Measurements from ENCODE around the gene RALGPS1. TPM values are rescaled to one million over a fixed set of nuclear protein-coding genes. Genes with fewer than 3 reads are reported as not detected.

The RALGPS1 gene
- total and polyA plus RNA-seq, 3 experiments from 2014 or later, result 1.6 to 3.2 (median 2.4) TPM

- Mint-ChIP-seq H3K27ac (peak overlapping the region in 1 of 8 donors; percentile 30), H3K9me3 (no peaks in the 10 kb centered on the region), H3K4me1 (no peaks in the 10 kb centered on the region), H3K27me3 (no peaks in the 10 kb centered on the region), H3K4me3 (no peak overlapping the region), H3K36me3 (peaks cover 0 to 3% (median 0%) of the 10 kb centered on the region in 3 donors)
- POLR2A ChIA-PET, result no interaction called here
- Histone ChIP-seq H3K4me1 (ENCODE audit: insufficient read depth, low read length) (no peaks in the 10 kb centered on the region), H3K27me3 (ENCODE audit: insufficient read depth, low read length, poor library complexity, severe bottlenecking) (no peaks in the 10 kb centered on the region), H3K27ac (ENCODE audit: low read depth, low read length) (no peak overlapping the region), H3K36me3 (ENCODE audit: insufficient read depth, low read length) (no peaks in the 10 kb centered on the region), H3K4me3 (ENCODE audit: low read length) (no peak overlapping the region), H3K9me3 (ENCODE audit: low read length) (no peaks in the 10 kb centered on the region)
- no peak for DNase-seq
- CTCF ChIA-PET, result no interaction called here
Measured at GRCh38 chr9:127139071-127139731, 224.6 kb downstream of the RALGPS1 start.

- CTCF ChIA-PET, result no interaction called here
- Histone ChIP-seq H3K27me3 (ENCODE audit: insufficient read depth, low read length, poor library complexity, severe bottlenecking) (no peaks in the 10 kb centered on the region), H3K4me1 (ENCODE audit: insufficient read depth, low read length) (no peaks in the 10 kb centered on the region), H3K9me3 (ENCODE audit: low read length) (no peaks in the 10 kb centered on the region), H3K4me3 (ENCODE audit: low read length) (no peak overlapping the region), H3K27ac (ENCODE audit: low read depth, low read length) (no peak overlapping the region), H3K36me3 (ENCODE audit: insufficient read depth, low read length) (no peaks in the 10 kb centered on the region)
- Mint-ChIP-seq H3K4me1 (no peaks in the 10 kb centered on the region), H3K27ac (peak overlapping the region in 2 of 8 donors; percentile 3 to 30), H3K9me3 (no peaks in the 10 kb centered on the region), H3K4me3 (no peak overlapping the region), H3K36me3 (peaks cover 0 to 2% (median 0%) of the 10 kb centered on the region in 3 donors), H3K27me3 (no peaks in the 10 kb centered on the region)
- DNase-seq, result no peak
- POLR2A ChIA-PET, result no interaction called here
Measured at GRCh38 chr9:127139775-127140174, 225.2 kb downstream of the RALGPS1 start.

- no peak overlapping the region for H3K4me3 Mint-ChIP-seq
- H3K4me1 Mint-ChIP-seq, result no peaks in the 10 kb centered on the region
- H3K27me3 ChIP-seq (ENCODE audit: insufficient read depth, low read length, poor library complexity, severe bottlenecking), result no peaks in the 10 kb centered on the region
Measured at GRCh38 chr9:127140181-127140580, 225.6 kb downstream of the RALGPS1 start.

GRCh38 chr9:127140842-127141675 lies 226.5 kb downstream of the RALGPS1 start:
- ChIA-PET CTCF (no interaction called here), POLR2A (no interaction called here)
- Histone ChIP-seq H3K9me3 (ENCODE audit: low read length) (no peaks in the 10 kb centered on the region), H3K36me3 (ENCODE audit: insufficient read depth, low read length) (no peaks in the 10 kb centered on the region), H3K4me1 (ENCODE audit: insufficient read depth, low read length) (no peaks in the 10 kb centered on the region), H3K27ac (ENCODE audit: low read depth, low read length) (no peak overlapping the region), H3K27me3 (ENCODE audit: insufficient read depth, low read length, poor library complexity, severe bottlenecking) (no peaks in the 10 kb centered on the region), H3K4me3 (ENCODE audit: low read length) (no peak overlapping the region)
- Mint-ChIP-seq H3K27ac (peak overlapping the region in 2 of 8 donors; percentile 2 to 36), H3K4me3 (no peak overlapping the region), H3K9me3 (no peaks in the 10 kb centered on the region), H3K27me3 (no peaks in the 10 kb centered on the region), H3K36me3 (peaks cover 0 to 3% (median 2%) of the 10 kb centered on the region in 3 donors), H3K4me1 (no peaks in the 10 kb centered on the region)
- no peak for DNase-seq

More at GRCh38 chr9:127140181-127140580, 225.6 kb downstream of the RALGPS1 start:
- Histone ChIP-seq H3K4me1 (ENCODE audit: insufficient read depth, low read length) (no peaks in the 10 kb centered on the region), H3K27ac (ENCODE audit: low read depth, low read length) (no peak overlapping the region), H3K9me3 (ENCODE audit: low read length) (no peaks in the 10 kb centered on the region), H3K4me3 (ENCODE audit: low read length) (no peak overlapping the region), H3K36me3 (ENCODE audit: insufficient read depth, low read length) (no peaks in the 10 kb centered on the region)
- Mint-ChIP-seq H3K36me3 (peaks cover 0 to 2% (median 0%) of the 10 kb centered on the region in 3 donors), H3K27ac (no peak overlapping the region), H3K27me3 (no peaks in the 10 kb centered on the region), H3K9me3 (no peaks in the 10 kb centered on the region)
- ChIA-PET CTCF (no interaction called here), POLR2A (no interaction called here)
- no peak for DNase-seq

- H3K36me3 Mint-ChIP-seq, result peaks cover 0 to 9% (median 3%) of the 10 kb centered on the region in 3 donors
- H3K9me3 Mint-ChIP-seq, result no peaks in the 10 kb centered on the region
- H3K27me3 Mint-ChIP-seq, result peaks cover 2 to 3% of the 10 kb centered on the region in 2 donors
- Histone ChIP-seq H3K4me1 (ENCODE audit: insufficient read depth, low read length) (no peaks in the 10 kb centered on the region), H3K27me3 (ENCODE audit: insufficient read depth, low read length, poor library complexity, severe bottlenecking) (no peaks in the 10 kb centered on the region), H3K9me3 (ENCODE audit: low read length) (no peaks in the 10 kb centered on the region), H3K36me3 (ENCODE audit: insufficient read depth, low read length) (no peaks in the 10 kb centered on the region), H3K4me3 (ENCODE audit: low read length) (no peak overlapping the region), H3K27ac (ENCODE audit: low read depth, low read length) (no peak overlapping the region)
- POLR2A ChIA-PET, result no interaction called here
- peak overlapping the region in 1 of 8 donors; percentile 21 for H3K27ac Mint-ChIP-seq
- CTCF ChIA-PET, result no interaction called here
- H3K4me3 Mint-ChIP-seq, result no peak overlapping the region
- H3K4me1 Mint-ChIP-seq, result no peaks in the 10 kb centered on the region
- DNase-seq, result no peak
Measured at GRCh38 chr9:127142291-127142690, 227.7 kb downstream of the RALGPS1 start.

GRCh38 chr9:127142931-127143464 lies 228.4 kb downstream of the RALGPS1 start:
- H3K36me3 Mint-ChIP-seq, result peaks cover 0 to 9% (median 1%) of the 10 kb centered on the region in 3 donors
- no peak overlapping the region for H3K27ac ChIP-seq (ENCODE audit: low read depth, low read length)
- peak overlapping the region in 1 of 8 donors; percentile 35 for H3K27ac Mint-ChIP-seq
- no peak overlapping the region for H3K4me3 Mint-ChIP-seq
- H3K27me3 Mint-ChIP-seq, result peaks cover 3 to 4% of the 10 kb centered on the region in 2 donors
- no peaks in the 10 kb centered on the region for H3K4me1 ChIP-seq (ENCODE audit: insufficient read depth, low read length)
- H3K9me3 ChIP-seq (ENCODE audit: low read length), result no peaks in the 10 kb centered on the region
- no peaks in the 10 kb centered on the region for H3K4me1 Mint-ChIP-seq
- no peaks in the 10 kb centered on the region for H3K27me3 ChIP-seq (ENCODE audit: insufficient read depth, low read length, poor library complexity, severe bottlenecking)
- no peak for DNase-seq
- ChIA-PET CTCF (no interaction called here), POLR2A (no interaction called here)
- no peak overlapping the region for H3K4me3 ChIP-seq (ENCODE audit: low read length)
- H3K9me3 Mint-ChIP-seq, result no peaks in the 10 kb centered on the region
- no peaks in the 10 kb centered on the region for H3K36me3 ChIP-seq (ENCODE audit: insufficient read depth, low read length)

- Histone ChIP-seq H3K27ac (ENCODE audit: low read depth, low read length) (no peak overlapping the region), H3K4me1 (ENCODE audit: insufficient read depth, low read length) (no peaks in the 10 kb centered on the region), H3K9me3 (ENCODE audit: low read length) (no peaks in the 10 kb centered on the region), H3K27me3 (ENCODE audit: insufficient read depth, low read length, poor library complexity, severe bottlenecking) (no peaks in the 10 kb centered on the region), H3K36me3 (ENCODE audit: insufficient read depth, low read length) (no peaks in the 10 kb centered on the region), H3K4me3 (ENCODE audit: low read length) (no peak overlapping the region)
- ChIA-PET CTCF (no interaction called here), POLR2A (no interaction called here)
- no peak overlapping the region for H3K27ac Mint-ChIP-seq
- no peaks in the 10 kb centered on the region for H3K4me1 Mint-ChIP-seq
- no peak overlapping the region for H3K4me3 Mint-ChIP-seq
- H3K36me3 Mint-ChIP-seq, result peaks cover 0 to 9% (median 1%) of the 10 kb centered on the region in 3 donors
- no peak for DNase-seq
- H3K9me3 Mint-ChIP-seq, result no peaks in the 10 kb centered on the region
- peaks cover 3 to 4% of the 10 kb centered on the region in 2 donors for H3K27me3 Mint-ChIP-seq
Measured at GRCh38 chr9:127143920-127144465, 229.4 kb downstream of the RALGPS1 start.

All from CD8-positive, alpha-beta memory T cell (primary cell).